HG03108 (cell line): ENCODE results near the gene TYSND1.
A peak's percentile ranks its signal among the peaks of the same experiment; 100 is the strongest.
"Not testable (repeated sequence)": the region's sequence is repeated elsewhere in the genome, so short reads cannot be mapped to it uniquely, and the experiment has no call there.

Experiments used
- ATAC-seq: cut with Tn5 transposase; IDR thresholded peaks from one replicate; pipeline ENCODE4 v1.9.1; 2021; ENCODE audit warnings: moderate library complexity; ENCODE audit not compliant: unreplicated experiment

Gene TYSND1

GRCh38 chr10:70111496-70111895 is 35.0 kb downstream of the TYSND1 start:
- no peak for ATAC-seq

GRCh38 chr10:70109064-70109729 is 37.3 kb downstream of the TYSND1 start:
- no peak for ATAC-seq

- peak; percentile 63 for ATAC-seq
These were observed 39.3 kb downstream of the TYSND1 start for GRCh38 chr10:70106958-70107791.

DNA sequence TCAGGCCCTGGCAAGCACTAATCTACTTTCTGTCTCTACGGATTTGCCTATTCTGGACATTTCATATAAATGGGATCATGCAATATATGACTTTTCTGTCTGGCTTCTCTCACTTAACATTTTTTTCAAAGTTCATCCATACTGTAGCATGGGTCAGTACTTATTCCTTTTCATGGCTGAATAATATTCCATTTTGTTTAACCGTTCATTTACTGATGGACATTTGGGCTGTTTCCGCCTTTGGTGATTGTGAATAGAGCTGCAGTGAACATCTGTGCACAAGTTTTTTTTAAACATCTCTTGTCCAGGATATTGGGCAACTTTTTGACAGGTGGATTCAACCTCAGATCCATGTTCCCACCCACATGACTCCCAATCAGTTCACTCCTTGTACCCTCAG is 44.8 kb downstream of the TYSND1 start:
- ATAC-seq: no peak

DNA sequence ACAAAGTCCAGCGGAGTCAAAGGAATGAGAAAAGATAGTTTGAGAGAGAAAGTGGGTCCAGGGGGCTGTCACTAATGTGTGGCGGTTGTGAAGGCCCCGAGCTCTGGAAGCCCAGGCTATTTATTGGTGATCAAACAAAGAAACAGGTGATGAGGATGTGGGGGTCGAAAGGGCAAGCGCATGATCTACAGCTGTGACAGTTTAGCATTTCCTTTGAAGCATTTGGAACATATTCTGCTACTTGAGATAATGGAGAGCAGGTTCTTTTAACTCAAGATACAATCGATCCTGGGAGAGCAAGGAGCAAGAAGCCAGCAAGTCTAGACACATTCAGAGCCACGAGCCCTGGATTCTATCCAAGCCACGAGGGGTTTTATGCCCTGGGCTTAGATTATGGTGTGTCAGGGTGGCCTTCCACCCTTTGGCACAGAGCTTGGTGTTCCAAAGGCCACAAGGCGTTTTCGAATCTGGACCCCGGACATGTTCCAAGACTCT is 45.4 kb downstream of the TYSND1 start:
- ATAC-seq: not testable (repeated sequence)

DNA sequence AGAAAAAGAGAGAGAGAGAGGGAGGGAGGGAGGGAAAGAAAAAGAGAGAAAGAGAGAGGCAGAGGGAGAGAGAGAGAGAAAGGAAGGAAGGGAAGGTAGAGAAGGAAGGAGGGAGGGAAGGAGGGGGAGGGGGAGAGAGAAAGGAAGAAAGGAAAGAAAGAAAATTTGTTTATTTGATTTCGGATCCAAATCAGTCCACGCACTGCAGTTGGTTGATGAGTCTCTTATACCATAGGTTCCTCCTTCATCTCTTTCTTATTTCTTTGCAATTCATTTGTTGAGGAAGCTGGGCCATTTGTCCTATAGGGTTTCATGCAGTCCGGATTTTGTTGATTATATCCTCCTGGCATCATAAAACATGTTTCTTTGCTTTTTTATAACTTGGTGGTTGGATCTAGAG is 48.2 kb downstream of the TYSND1 start:
- ATAC-seq: no peak

- no peak for ATAC-seq
These were observed 49.0 kb downstream of the TYSND1 start for GRCh38 chr10:70097459-70097858.

DNA sequence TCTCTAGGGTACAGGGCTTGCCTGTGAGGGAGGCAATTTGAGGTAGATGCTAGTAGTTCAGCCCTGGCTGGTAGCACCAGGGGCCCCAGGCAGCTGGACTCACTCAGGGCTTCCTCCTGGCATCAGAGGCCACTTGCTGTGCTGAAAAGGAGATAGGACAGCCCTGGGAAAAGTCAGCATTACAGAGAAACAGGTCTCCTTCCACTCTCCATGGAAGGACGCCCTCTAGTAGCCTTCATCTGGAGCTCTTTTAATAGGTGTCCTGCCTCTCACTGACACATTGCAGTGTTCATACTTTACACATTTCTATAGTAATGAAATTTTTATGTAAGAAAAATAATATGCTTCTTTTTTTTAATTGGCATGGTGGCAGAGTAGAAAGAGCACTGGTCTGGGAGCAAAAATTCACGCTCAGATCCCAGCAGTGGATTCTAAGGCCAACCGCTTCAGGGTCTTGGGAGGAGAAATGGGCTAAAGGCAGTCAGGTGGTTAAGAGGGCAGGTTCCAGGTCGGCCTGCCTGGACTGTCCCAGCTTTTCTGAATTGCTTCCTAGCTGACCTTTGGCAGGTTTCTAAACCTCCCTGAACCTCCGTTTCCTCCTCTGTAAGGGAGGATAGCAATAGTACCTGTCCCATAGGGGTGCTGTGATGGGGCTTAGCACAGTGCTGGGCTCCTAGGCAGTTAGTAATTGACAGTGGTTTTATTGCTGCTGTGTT is 49.6 kb downstream of the TYSND1 start:
- no peak for ATAC-seq

GRCh38 chr10:70096016-70096704 is 50.3 kb downstream of the TYSND1 start:
- ATAC-seq: no peak

GRCh38 chr10:70094250-70094649 is 52.2 kb downstream of the TYSND1 start:
- no peak for ATAC-seq

DNA sequence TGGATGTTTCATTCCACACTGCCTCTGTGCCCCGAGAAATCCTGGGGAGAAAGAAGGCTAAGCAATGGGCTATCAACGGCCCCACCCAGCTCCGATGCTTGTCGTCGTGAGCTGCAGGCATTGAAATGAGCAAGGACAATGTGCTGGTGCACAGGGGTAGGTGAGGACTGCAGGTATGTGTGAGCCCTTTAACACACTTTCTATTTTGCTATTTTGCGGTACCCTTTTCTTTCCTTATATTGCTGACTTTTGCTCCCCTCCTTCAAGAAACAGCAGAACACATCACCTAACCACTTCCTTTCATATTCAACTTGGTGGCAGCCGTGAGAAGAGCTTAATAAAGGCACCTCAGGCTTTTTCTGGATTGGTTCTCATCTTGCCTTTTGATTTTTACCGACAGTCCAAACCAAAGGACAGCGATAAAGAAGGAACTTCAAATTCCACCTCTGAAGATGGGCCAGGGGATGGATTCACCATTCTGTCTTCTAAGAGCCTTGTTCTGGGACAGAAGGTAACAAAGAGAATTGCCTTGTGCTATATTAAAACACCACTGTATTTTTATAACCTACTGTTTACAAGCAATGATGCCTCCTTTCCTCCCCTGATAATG is 53.1 kb downstream of the TYSND1 start:
- no peak for ATAC-seq

DNA sequence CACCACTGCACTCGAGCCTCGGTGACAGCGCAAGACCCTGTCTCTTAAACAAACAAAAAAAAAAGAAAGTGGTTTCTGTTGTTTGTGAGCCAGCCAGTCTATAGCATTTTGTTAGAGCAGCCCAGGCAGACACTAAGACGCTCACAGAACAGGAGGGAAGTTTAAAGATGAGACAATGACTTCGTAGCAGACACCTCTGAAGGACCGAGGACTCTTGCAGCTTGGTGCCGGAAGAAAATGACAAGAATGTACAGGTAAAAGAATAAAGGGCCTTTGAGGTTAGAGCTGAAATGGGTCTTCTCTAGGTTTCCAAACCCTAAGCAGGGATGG is 54.1 kb downstream of the TYSND1 start:
- no peak for ATAC-seq

DNA sequence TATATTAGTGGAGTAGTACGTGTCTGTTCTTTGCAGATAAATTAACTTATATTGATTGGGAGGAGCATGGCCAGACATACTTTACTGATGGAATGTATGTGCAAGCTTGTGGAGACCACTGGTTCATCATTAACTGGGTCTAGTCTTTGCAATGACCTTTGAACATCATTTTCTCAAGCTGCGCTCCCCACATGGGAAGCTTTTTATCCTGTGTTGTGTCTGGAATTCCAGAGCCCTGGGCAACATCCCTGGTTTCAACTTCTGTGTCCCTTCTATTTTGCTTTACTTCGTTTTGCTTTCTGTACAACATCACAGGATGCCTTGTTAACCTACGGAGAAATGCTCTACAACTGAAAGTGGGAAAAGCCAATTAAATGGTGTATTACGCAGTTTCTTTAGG is 55.5 kb downstream of the TYSND1 start:
- no peak for ATAC-seq

DNA sequence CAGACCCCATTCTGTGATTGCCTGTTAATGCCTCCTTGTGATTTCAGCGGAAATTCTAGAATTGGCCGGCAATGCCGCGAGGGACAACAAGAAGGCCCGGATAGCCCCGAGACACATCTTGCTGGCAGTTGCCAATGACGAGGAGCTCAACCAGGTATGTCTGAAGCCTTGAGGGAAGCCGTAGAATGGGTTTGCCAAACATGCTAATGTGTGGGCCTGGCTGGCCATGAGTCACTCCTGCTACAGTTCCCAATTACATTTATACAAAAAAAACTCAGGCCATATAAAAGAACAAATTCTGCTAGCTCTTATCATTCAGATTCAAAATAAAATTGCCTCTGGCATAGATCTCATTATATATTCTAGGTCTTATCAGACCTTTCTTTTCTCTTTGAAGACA is 56.5 kb downstream of the TYSND1 start:
- no peak for ATAC-seq

DNA sequence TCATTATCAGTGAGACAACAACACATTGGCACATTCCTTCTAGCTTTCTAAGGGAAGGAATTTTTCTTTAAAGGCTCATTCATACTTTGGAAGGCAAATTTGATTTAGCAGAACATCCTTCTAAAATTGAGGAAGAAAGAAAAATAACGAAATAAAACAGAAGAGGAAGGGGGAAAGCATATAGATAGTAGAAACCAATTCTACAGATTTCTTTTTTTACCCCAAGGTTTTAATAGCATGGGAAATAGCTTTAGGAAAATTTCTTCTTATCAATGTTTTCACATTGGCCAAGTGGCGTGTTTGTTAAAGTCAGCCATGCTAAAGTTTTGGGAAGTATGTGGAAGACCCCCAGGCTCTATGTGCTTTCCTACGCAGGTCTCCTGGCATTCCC is 58.2 kb downstream of the TYSND1 start:
- no peak for ATAC-seq
